HepG2 (cell line): Measurements from ENCODE around the gene LRRC63.
"Not testable (repeated sequence)": the region's sequence is repeated elsewhere in the genome, so short reads cannot be mapped to it uniquely, and the experiment has no call there.

Experiments
- AGO1 ChIP-seq: fragments of 200-400 bp; formaldehyde crosslinking; IDR thresholded peaks from 2 replicates; pipeline ENCODE4 v1.6.1; 2017; ENCODE audit warnings: mild to moderate bottlenecking, low read depth, low read length, moderate library complexity; ENCODE audit not compliant: poor library complexity, severe bottlenecking
- ARID2 ChIP-seq: sonication (generic); formaldehyde crosslinking; IDR thresholded peaks from 2 replicates; pipeline ENCODE4 v1.8.1; 2022; ENCODE audit warnings: mild to moderate bottlenecking, missing genetic modification reagents, borderline replicate concordance
- NCOA2 ChIP-seq: sonication (generic); formaldehyde crosslinking; IDR thresholded peaks from 2 replicates; pipeline ENCODE4 v1.8.0; 2022; ENCODE audit warnings: inconsistent platforms
- PHB2 ChIP-seq: fragments of 450-650 bp; IDR thresholded peaks from 2 replicates; pipeline ENCODE4 v1.6.1; 2018; ENCODE audit not compliant: partially characterized antibody
- POLR2A ChIP-seq, 2 experiments: IDR thresholded peaks; 2 replicates each; pipeline ENCODE4 v1.6.1; 2011; ENCODE audit warnings: low read depth in 2 of 2, low read length in 2 of 2, mild to moderate bottlenecking in 1 of 2, moderate library complexity in 1 of 2; ENCODE audit not compliant: insufficient read depth in 1 of 2
- SPEN ChIP-seq: sonication (generic); formaldehyde crosslinking; IDR thresholded peaks from 2 replicates; pipeline ENCODE4 v1.5.1; 2020; ENCODE audit warnings: low read depth, mild to moderate bottlenecking, missing genetic modification reagents
- ZFP82 ChIP-seq: sonication (generic); formaldehyde crosslinking; IDR thresholded peaks from 2 replicates; pipeline ENCODE4 v1.5.1; 2020; ENCODE audit warnings: mild to moderate bottlenecking, missing genetic modification reagents, borderline replicate concordance
- ZFP90 ChIP-seq: sonication (generic); formaldehyde crosslinking; IDR thresholded peaks from 2 replicates; pipeline ENCODE4 v1.8.0; 2022; ENCODE audit warnings: missing genetic modification reagents, mild to moderate bottlenecking, inconsistent platforms, borderline replicate concordance
- ZNF3 ChIP-seq: IDR thresholded peaks from 2 replicates; pipeline ENCODE4 v1.7.0; 2017; ENCODE audit warnings: inconsistent platforms
- TF ChIP-seq, protein P1 (sequence below): sonication (generic); formaldehyde crosslinking; IDR thresholded peaks from 2 replicates; pipeline ENCODE4 v1.5.0; 2020; ENCODE audit warnings: mild to moderate bottlenecking, missing genetic modification reagents, moderate library complexity
- TF ChIP-seq, protein P2 (sequence below): sonication (generic); formaldehyde crosslinking; IDR thresholded peaks from 2 replicates; pipeline ENCODE4 v1.5.0; 2020; ENCODE audit warnings: mild to moderate bottlenecking, missing genetic modification reagents
- TF ChIP-seq, protein P3 (sequence below): sonication (generic); formaldehyde crosslinking; IDR thresholded peaks from 2 replicates; pipeline ENCODE4 v1.4.0; 2020; ENCODE audit warnings: missing genetic modification reagents
- TF ChIP-seq, protein P4 (sequence below): IDR thresholded peaks from 2 replicates; pipeline ENCODE4 v1.6.1; 2012; ENCODE audit warnings: inconsistent platforms

DNA sequence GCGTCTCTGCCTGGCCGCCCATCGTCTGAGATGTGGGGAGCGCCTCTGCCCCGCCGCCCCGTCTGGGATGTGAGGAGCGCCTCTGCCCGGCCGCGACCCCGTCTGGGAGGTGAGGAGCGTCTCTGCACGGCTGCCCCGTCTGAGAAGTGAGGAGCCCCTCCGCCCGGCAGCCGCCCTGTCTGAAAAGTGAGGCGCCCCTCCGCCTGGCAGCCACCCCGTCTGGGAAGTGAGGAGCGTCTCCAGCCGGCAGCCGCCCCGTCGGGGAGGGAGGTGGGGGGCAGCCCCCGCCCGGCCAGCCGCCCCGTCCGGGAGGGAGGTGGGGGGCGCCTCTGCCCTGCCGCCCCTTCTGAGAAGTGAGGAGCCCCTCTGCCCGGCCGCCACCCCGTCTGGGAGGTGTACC is 49.0 kb upstream of the LRRC63 start:
- TF ChIP-seq, protein P1, sequence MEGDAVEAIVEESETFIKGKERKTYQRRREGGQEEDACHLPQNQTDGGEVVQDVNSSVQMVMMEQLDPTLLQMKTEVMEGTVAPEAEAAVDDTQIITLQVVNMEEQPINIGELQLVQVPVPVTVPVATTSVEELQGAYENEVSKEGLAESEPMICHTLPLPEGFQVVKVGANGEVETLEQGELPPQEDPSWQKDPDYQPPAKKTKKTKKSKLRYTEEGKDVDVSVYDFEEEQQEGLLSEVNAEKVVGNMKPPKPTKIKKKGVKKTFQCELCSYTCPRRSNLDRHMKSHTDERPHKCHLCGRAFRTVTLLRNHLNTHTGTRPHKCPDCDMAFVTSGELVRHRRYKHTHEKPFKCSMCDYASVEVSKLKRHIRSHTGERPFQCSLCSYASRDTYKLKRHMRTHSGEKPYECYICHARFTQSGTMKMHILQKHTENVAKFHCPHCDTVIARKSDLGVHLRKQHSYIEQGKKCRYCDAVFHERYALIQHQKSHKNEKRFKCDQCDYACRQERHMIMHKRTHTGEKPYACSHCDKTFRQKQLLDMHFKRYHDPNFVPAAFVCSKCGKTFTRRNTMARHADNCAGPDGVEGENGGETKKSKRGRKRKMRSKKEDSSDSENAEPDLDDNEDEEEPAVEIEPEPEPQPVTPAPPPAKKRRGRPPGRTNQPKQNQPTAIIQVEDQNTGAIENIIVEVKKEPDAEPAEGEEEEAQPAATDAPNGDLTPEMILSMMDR: not testable (repeated sequence)
- TF ChIP-seq ARID2 (CRISPR knock-in tag); NCOA2; ZNF3 (CRISPR knock-in tag); SPEN (CRISPR knock-in tag); PHB2; AGO1; POLR2A (IDR thresholded peaks at IDR 0.05; ENCODE audit: insufficient read depth in 1 of 2, low read depth in 2 of 2, low read length in 2 of 2); ZFP82 (CRISPR knock-in tag); ZFP90 (CRISPR knock-in tag): not testable (repeated sequence)
- TF ChIP-seq, protein P2, sequence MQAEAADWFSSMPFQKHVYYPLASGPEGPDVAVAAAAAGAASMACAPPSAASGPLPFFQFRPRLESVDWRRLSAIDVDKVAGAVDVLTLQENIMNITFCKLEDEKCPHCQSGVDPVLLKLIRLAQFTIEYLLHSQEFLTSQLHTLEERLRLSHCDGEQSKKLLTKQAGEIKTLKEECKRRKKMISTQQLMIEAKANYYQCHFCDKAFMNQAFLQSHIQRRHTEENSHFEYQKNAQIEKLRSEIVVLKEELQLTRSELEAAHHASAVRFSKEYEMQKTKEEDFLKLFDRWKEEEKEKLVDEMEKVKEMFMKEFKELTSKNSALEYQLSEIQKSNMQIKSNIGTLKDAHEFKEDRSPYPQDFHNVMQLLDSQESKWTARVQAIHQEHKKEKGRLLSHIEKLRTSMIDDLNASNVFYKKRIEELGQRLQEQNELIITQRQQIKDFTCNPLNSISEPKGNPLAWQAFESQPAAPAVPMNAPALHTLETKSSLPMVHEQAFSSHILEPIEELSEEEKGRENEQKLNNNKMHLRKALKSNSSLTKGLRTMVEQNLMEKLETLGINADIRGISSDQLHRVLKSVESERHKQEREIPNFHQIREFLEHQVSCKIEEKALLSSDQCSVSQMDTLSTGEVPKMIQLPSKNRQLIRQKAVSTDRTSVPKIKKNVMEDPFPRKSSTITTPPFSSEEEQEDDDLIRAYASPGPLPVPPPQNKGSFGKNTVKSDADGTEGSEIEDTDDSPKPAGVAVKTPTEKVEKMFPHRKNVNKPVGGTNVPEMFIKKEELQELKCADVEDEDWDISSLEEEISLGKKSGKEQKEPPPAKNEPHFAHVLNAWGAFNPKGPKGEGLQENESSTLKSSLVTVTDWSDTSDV (CRISPR knock-in tag): not testable (repeated sequence)
- TF ChIP-seq, protein P3, sequence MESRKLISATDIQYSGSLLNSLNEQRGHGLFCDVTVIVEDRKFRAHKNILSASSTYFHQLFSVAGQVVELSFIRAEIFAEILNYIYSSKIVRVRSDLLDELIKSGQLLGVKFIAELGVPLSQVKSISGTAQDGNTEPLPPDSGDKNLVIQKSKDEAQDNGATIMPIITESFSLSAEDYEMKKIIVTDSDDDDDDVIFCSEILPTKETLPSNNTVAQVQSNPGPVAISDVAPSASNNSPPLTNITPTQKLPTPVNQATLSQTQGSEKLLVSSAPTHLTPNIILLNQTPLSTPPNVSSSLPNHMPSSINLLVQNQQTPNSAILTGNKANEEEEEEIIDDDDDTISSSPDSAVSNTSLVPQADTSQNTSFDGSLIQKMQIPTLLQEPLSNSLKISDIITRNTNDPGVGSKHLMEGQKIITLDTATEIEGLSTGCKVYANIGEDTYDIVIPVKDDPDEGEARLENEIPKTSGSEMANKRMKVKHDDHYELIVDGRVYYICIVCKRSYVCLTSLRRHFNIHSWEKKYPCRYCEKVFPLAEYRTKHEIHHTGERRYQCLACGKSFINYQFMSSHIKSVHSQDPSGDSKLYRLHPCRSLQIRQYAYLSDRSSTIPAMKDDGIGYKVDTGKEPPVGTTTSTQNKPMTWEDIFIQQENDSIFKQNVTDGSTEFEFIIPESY: not testable (repeated sequence)
- TF ChIP-seq, protein P4, sequence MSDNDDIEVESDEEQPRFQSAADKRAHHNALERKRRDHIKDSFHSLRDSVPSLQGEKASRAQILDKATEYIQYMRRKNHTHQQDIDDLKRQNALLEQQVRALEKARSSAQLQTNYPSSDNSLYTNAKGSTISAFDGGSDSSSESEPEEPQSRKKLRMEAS: not testable (repeated sequence)
